ENCODE results near the gene SH3BP1. TPM values are rescaled to one million over a fixed set of nuclear protein-coding genes. Genes with fewer than 3 reads are reported as not detected.

The SH3BP1 gene
- polyA plus RNA-seq, 4 donors = 20.8 to 46.0 (median 28.5) TPM

DNA sequence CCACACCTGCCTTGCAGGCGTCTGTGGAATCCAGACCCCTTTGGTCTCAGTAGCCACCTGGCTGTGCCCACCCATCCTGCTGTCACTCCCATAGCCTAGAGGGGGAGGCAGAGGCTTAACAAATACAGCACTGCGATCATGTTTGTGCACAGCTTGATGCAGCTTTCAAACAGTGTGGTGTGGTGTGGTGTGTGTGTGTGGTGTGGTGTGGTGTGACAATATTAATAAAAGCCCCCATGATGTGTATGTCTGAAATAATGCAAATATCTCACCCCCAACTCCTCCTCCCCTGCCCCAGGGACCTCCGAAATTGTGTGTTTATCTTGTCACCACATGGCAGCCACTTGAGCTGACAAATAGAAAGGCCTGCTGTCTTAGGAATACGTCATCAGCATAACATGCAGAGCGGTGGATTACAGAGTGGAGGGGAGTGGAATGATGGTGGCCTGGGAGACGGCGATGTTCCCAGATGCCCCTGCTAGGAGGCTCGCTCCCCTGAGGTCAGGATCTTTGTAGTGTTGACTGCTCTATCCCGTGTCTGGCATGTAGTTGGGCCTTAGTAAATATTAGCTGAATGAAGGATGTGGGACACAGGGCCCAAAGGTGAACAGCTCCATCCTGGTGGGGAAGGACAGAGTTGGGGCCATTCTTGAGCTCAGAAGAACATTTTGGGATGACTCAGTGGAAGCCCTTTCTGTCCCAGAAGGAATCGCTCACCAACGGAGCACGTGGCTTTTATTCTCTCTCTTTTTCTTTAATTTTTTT is 21.9 kb downstream of the SH3BP1 start:
- H3K27ac ChIP-seq (ENCODE audit: low read depth in 1 of 3, low read length in 2 of 3) = peak overlapping the region; percentile 12 to 79 (median 77)
- H3K9me3 ChIP-seq (ENCODE audit: control insufficient read depth in 2 of 2, insufficient read depth in 1 of 2, low read depth in 1 of 2, low read length in 1 of 2) = no peaks in the 10 kb centered on the region
- peak in 1 of 2 donors; percentile 64 for DNase-seq
- no peaks in the 10 kb centered on the region for H3K27me3 ChIP-seq (ENCODE audit: control insufficient read depth in 3 of 3, insufficient read depth in 3 of 3, low read length in 3 of 3)
- H3K4me1 ChIP-seq (ENCODE audit: control insufficient read depth in 3 of 3, insufficient read depth in 2 of 3, low read depth in 1 of 3, low read length in 2 of 3) = peaks cover 2 to 26% (median 7%) of the 10 kb centered on the region in 3 donors
- WGBS, 3 donors = 29 to 43% (median 35%) methylated on average over 12 of the region's 12 CpGs
- no peak for FAIRE-seq
- H3K4me3 ChIP-seq (ENCODE audit: low read depth in 1 of 3, low read length in 3 of 3) = peak overlapping the region in 1 of 3 donors; percentile 97
- H3K36me3 ChIP-seq (ENCODE audit: control insufficient read depth in 3 of 3, insufficient read depth in 2 of 3, low read depth in 1 of 3, low read length in 3 of 3) = peaks cover 0 to 61% (median 5%) of the 10 kb centered on the region in 3 donors

GRCh38 chr22:37662039-37662438 is 22.6 kb downstream of the SH3BP1 start:
- Histone ChIP-seq H3K9me3 (ENCODE audit: control insufficient read depth in 2 of 2, insufficient read depth in 1 of 2, low read depth in 1 of 2, low read length in 1 of 2) (no peaks in the 10 kb centered on the region), H3K36me3 (ENCODE audit: control insufficient read depth in 3 of 3, insufficient read depth in 2 of 3, low read depth in 1 of 3, low read length in 3 of 3) (peaks cover 0 to 64% (median 6%) of the 10 kb centered on the region in 3 donors), H3K27me3 (ENCODE audit: control insufficient read depth in 3 of 3, insufficient read depth in 3 of 3, low read length in 3 of 3) (no peaks in the 10 kb centered on the region), H3K27ac (ENCODE audit: low read depth in 1 of 3, low read length in 2 of 3) (peak overlapping the region in 2 of 3 donors; percentile 73 to 77), H3K4me1 (ENCODE audit: control insufficient read depth in 3 of 3, insufficient read depth in 2 of 3, low read depth in 1 of 3, low read length in 2 of 3) (peaks cover 2 to 26% (median 7%) of the 10 kb centered on the region in 3 donors), H3K4me3 (ENCODE audit: low read depth in 1 of 3, low read length in 3 of 3) (no peak overlapping the region)
- DNase-seq (no peak), FAIRE-seq (no peak)
- WGBS, 3 donors = 73 to 82% (median 78%) methylated on average over 5 of the region's 5 CpGs

DNA sequence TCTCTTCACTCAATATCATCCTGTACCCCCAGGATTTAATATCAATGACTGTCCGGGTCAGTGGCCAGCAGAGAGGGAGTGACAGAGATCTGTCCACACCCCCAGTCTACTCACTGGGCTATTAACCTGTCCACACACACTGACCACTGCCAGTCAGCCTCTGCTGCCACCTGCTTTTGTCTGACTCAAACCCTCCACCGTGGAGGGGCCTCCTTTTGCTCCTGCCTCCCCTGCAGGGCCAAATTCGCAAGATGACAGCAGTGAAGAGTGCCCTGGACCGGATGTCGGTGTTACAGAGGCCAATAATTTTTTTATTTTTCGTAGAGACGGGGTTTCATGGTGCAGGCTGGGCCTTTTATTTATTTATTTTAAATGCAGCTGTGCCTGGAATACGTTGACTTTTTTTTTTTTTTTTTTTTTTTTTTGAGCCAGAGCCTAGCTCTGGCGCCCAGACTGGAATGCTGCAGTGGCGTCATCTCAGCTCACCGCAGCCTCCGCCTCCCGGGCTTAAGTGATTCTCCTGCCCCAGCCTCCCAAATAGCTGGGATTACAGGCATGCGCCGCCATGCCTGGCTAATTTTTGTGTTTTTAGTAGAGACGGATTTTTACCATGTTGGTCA is 24.2 kb downstream of the SH3BP1 start:
- Histone ChIP-seq H3K4me3 (ENCODE audit: low read depth in 1 of 3, low read length in 3 of 3) (no peak overlapping the region), H3K27me3 (ENCODE audit: control insufficient read depth in 3 of 3, insufficient read depth in 3 of 3, low read length in 3 of 3) (no peaks in the 10 kb centered on the region), H3K9me3 (ENCODE audit: control insufficient read depth in 2 of 2, insufficient read depth in 1 of 2, low read depth in 1 of 2, low read length in 1 of 2) (no peaks in the 10 kb centered on the region), H3K27ac (ENCODE audit: low read depth in 1 of 3, low read length in 2 of 3) (peak overlapping the region in 1 of 3 donors; percentile 66), H3K4me1 (ENCODE audit: control insufficient read depth in 3 of 3, insufficient read depth in 2 of 3, low read depth in 1 of 3, low read length in 2 of 3) (peaks cover 2 to 17% (median 5%) of the 10 kb centered on the region in 3 donors), H3K36me3 (ENCODE audit: control insufficient read depth in 3 of 3, insufficient read depth in 2 of 3, low read depth in 1 of 3, low read length in 3 of 3) (peaks cover 0 to 72% (median 6%) of the 10 kb centered on the region in 3 donors)
- 66 to 76% (median 72%) methylated on average over 16 of the region's 16 CpGs for WGBS, 3 donors
- DNase-seq (no peak), FAIRE-seq (no peak)

DNA sequence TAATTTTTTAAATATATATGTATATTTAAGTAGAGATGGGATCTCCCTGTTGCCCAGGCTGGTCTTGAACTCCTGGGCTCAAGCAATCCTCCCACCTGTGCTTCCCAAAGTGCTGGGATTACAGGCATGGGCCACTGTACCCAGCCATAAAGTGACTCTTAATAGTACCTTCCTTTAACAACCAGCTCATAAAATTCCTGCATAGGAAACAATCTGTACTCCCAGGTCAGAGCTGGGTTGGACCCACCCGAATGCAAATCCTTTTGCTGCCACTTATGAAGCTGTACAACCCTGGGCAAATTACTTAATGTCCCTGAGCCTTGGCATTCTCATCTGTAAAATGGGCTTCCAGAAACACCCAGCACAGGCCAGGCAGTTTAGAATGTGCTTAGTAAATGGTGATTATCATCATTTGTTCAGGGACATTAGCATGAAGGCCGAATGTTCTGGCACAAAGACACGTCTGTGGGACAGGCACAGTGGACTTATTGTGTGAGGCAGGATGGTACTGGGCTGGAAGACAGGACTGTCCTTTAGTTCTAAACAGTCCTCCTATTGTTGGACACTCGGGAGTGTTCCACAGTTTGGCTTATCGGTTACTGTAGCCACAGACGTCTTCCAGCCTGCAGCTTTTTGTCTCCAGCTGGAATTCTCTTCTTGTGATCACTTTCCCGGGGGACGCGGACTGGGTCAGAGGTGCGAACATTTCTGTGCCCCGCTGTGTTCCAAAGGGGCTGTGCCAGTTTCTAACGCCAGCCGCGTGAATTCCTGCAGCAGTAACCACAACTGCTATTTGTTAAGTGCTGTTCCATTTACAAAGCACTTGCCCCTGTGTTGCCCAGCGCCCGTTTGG is 25.0 kb downstream of the SH3BP1 start:
- H3K27ac ChIP-seq (ENCODE audit: low read depth in 1 of 3, low read length in 2 of 3) = no peak overlapping the region
- H3K4me1 ChIP-seq (ENCODE audit: control insufficient read depth in 3 of 3, insufficient read depth in 2 of 3, low read depth in 1 of 3, low read length in 2 of 3) = peaks cover 2 to 17% (median 5%) of the 10 kb centered on the region in 3 donors
- H3K27me3 ChIP-seq (ENCODE audit: control insufficient read depth in 3 of 3, insufficient read depth in 3 of 3, low read length in 3 of 3) = no peaks in the 10 kb centered on the region
- H3K36me3 ChIP-seq (ENCODE audit: control insufficient read depth in 3 of 3, insufficient read depth in 2 of 3, low read depth in 1 of 3, low read length in 3 of 3) = peaks cover 0 to 74% (median 6%) of the 10 kb centered on the region in 3 donors
- no peak overlapping the region for H3K4me3 ChIP-seq (ENCODE audit: low read depth in 1 of 3, low read length in 3 of 3)
- FAIRE-seq (no peak), DNase-seq (peak in 1 of 2 donors; percentile 42)
- H3K9me3 ChIP-seq (ENCODE audit: control insufficient read depth in 2 of 2, insufficient read depth in 1 of 2, low read depth in 1 of 2, low read length in 1 of 2) = no peaks in the 10 kb centered on the region
- WGBS, 3 donors = 57 to 75% (median 71%) methylated on average over 16 of the region's 16 CpGs

DNA sequence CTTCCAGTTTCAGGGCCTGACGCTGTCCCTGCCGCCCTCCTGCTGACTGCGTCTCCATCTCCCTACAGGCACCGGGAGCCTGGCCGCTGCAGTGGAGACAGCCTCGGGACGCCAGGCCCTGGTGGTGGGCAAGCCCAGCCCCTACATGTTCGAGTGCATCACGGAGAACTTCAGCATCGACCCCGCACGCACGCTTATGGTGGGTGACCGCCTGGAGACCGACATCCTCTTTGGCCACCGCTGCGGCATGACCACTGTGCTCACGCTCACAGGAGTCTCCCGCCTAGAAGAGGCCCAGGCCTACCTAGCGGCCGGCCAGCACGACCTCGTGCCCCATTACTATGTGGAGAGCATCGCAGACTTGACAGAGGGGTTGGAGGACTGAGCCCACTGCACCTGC is 26.0 kb downstream of the SH3BP1 start:
- DNase-seq (no peak), FAIRE-seq (no peak)
- peaks cover 0 to 68% (median 6%) of the 10 kb centered on the region in 3 donors for H3K36me3 ChIP-seq (ENCODE audit: control insufficient read depth in 3 of 3, insufficient read depth in 2 of 3, low read depth in 1 of 3, low read length in 3 of 3)
- H3K27me3 ChIP-seq (ENCODE audit: control insufficient read depth in 3 of 3, insufficient read depth in 3 of 3, low read length in 3 of 3) = no peaks in the 10 kb centered on the region
- 91 to 95% (median 95%) methylated on average over 24 of the region's 24 CpGs for WGBS, 3 donors
- H3K4me1 ChIP-seq (ENCODE audit: control insufficient read depth in 3 of 3, insufficient read depth in 2 of 3, low read depth in 1 of 3, low read length in 2 of 3) = peaks cover 2 to 8% (median 5%) of the 10 kb centered on the region in 3 donors
- no peak overlapping the region for H3K4me3 ChIP-seq (ENCODE audit: low read depth in 1 of 3, low read length in 3 of 3)
- no peaks in the 10 kb centered on the region for H3K9me3 ChIP-seq (ENCODE audit: control insufficient read depth in 2 of 2, insufficient read depth in 1 of 2, low read depth in 1 of 2, low read length in 1 of 2)
- H3K27ac ChIP-seq (ENCODE audit: low read depth in 1 of 3, low read length in 2 of 3) = no peak overlapping the region

GRCh38 chr22:37669586-37669985 is 30.1 kb downstream of the SH3BP1 start:
- Histone ChIP-seq H3K4me3 (ENCODE audit: low read depth in 1 of 3, low read length in 3 of 3) (no peak overlapping the region), H3K4me1 (ENCODE audit: control insufficient read depth in 3 of 3, insufficient read depth in 2 of 3, low read depth in 1 of 3, low read length in 2 of 3) (peaks cover 0 to 3% (median 0%) of the 10 kb centered on the region in 3 donors), H3K27me3 (ENCODE audit: control insufficient read depth in 3 of 3, insufficient read depth in 3 of 3, low read length in 3 of 3) (no peaks in the 10 kb centered on the region), H3K9me3 (ENCODE audit: control insufficient read depth in 2 of 2, insufficient read depth in 1 of 2, low read depth in 1 of 2, low read length in 1 of 2) (no peaks in the 10 kb centered on the region), H3K36me3 (ENCODE audit: control insufficient read depth in 3 of 3, insufficient read depth in 2 of 3, low read depth in 1 of 3, low read length in 3 of 3) (peaks cover 0 to 36% (median 5%) of the 10 kb centered on the region in 3 donors), H3K27ac (ENCODE audit: low read depth in 1 of 3, low read length in 2 of 3) (no peak overlapping the region)
- DNase-seq (no peak), FAIRE-seq (no peak)
- 65 to 72% (median 72%) methylated on average over 6 of the region's 6 CpGs for WGBS, 3 donors

- no peaks in the 10 kb centered on the region for H3K27me3 ChIP-seq (ENCODE audit: control insufficient read depth in 3 of 3, insufficient read depth in 3 of 3, low read length in 3 of 3)
- no peak overlapping the region for H3K4me3 ChIP-seq (ENCODE audit: low read depth in 1 of 3, low read length in 3 of 3)
- H3K9me3 ChIP-seq (ENCODE audit: control insufficient read depth in 2 of 2, insufficient read depth in 1 of 2, low read depth in 1 of 2, low read length in 1 of 2) = no peaks in the 10 kb centered on the region
- H3K36me3 ChIP-seq (ENCODE audit: control insufficient read depth in 3 of 3, insufficient read depth in 2 of 3, low read depth in 1 of 3, low read length in 3 of 3) = peaks cover 0 to 8% (median 0%) of the 10 kb centered on the region in 3 donors
- DNase-seq (no peak), FAIRE-seq (no peak)
- peak overlapping the region in 1 of 3 donors; percentile 26 for H3K27ac ChIP-seq (ENCODE audit: low read depth in 1 of 3, low read length in 2 of 3)
- H3K4me1 ChIP-seq (ENCODE audit: control insufficient read depth in 3 of 3, insufficient read depth in 2 of 3, low read depth in 1 of 3, low read length in 2 of 3) = peaks cover 0 to 16% (median 0%) of the 10 kb centered on the region in 3 donors
- 29 to 60% (median 48%) methylated on average over 15 of the region's 15 CpGs for WGBS, 3 donors
Observed at GRCh38 chr22:37672206-37672919, 32.9 kb downstream of the SH3BP1 start.

Measured in small intestine (tissue), 7 donors.